Activated CD4-positive, alpha-beta memory T cell treated with anti-CD3 and anti-CD28 coated beads for 36 hours (primary cell): ENCODE results near the gene CNOT6. TPM values are rescaled to one million over a fixed set of nuclear protein-coding genes. Genes with fewer than 3 reads are reported as not detected.

Experiments used
- total RNA-seq, 2 experiments: library from RNA; stranded (reverse); gene quantifications; one replicate each; pipeline ENCODE4 v1.2.3, GENCODE V29; 2021

CNOT6 gene
- total RNA-seq, 2 experiments from 2014 or later, result 32.0 to 35.2 TPM

Other genes with a start within 250 kb of the CNOT6 start
- gene MAPK9, start 202.3 kb upstream of the CNOT6 start, total RNA-seq, result 10 to 100 TPM; 41.7 to 43.2 TPM
- gene GFPT2, start 141.0 kb upstream of the CNOT6 start, total RNA-seq, result under 1 TPM; 0.12 to 0.15 TPM
- gene SCGB3A1, start 97.1 kb downstream of the CNOT6 start, total RNA-seq, result not detected
- 1 to 10 TPM; 1.4 to 2.0 TPM for gene FLT4, start 155.2 kb downstream of the CNOT6 start, total RNA-seq
- gene OR2Y1, start 245.7 kb downstream of the CNOT6 start, total RNA-seq, result not detected